ENCODE data around the gene TACC2.

The TACC2 gene

DNA sequence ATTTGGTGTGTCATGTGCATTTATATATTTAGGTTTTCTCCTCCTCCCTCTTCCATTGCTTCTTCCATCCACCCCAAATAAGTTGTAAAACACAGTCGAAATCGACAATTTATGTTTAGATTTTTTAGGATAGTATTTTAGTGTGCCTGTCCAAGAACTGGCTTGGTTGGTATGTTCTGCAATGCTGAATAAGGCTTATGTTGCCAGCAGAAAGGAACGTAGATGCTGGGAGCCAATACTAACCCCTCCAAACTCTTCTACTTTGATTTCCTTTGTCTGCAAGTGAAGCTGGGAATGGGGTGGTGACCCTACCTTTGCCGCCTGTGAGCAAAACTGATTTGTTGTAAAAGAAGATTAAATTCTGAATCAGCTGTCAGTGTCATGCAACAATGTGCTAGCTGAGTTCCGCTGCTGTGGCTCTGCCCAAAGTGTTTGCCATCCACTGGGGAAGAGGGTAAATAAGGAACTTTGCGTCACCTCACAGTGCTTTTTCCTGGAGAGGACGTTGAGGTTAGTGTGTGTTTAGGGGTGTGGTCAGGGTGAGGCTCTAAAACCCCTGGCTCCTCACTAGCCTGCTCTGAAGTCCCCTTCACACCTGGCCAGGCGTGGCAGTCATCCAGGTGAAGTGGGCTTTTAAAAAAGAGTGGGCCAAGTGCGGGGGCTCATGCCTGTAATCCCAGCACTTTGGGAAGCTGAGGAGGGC, 44.4 kb downstream of the TACC2 start:
- DNase-seq, result no peak

DNA sequence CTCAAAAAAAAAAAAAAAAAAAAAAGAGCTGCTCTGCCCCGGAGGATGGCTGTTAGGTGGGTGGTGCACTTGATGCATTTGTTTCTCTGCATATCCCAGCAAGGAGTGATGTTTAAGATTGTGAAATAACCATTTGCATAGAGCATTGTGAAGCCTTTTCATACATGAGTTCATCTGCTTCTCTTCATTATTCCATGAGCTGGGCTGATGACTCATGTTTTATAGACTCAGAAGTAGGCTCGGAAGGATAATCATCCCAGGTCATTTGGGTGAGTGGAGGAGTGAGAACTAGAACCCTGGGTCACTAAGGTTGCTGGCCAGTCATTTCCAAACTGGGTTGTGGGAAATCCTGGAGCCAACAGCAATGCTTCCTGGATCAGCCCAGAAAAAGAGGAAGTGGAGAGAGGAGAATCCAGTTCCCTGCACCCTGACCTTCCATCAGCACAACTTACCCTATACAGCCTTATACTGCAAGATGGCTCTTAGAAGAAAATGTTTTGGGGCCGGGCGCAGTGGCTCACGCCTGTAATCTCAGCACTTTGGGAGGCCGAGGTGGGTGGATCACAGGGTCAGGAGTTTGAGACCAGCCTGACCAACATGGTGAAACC, 45.3 kb downstream of the TACC2 start:
- no peak for DNase-seq

GRCh38 chr10:122040786-122041185, 51.8 kb downstream of the TACC2 start:
- DNase-seq, result no peak

DNA sequence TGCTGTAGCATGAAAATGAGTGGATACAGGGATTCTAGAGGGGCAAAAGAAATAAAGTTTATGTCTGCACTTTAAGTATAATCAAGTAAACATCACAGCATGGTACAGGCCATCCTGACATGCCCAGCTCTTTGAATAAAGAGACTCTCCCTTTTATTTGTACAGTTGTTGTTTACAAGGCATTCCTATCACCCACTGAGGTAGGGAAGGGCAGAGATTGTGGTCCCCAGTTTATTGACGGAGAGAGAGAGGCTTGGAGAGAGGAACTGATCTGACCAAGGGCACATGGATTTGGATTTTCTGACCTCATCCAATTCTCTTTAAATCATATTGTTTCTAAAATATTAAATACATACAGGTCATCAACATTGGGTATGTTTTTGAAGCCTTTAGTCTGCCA, 53.9 kb downstream of the TACC2 start:
- DNase-seq, result no peak

DNA sequence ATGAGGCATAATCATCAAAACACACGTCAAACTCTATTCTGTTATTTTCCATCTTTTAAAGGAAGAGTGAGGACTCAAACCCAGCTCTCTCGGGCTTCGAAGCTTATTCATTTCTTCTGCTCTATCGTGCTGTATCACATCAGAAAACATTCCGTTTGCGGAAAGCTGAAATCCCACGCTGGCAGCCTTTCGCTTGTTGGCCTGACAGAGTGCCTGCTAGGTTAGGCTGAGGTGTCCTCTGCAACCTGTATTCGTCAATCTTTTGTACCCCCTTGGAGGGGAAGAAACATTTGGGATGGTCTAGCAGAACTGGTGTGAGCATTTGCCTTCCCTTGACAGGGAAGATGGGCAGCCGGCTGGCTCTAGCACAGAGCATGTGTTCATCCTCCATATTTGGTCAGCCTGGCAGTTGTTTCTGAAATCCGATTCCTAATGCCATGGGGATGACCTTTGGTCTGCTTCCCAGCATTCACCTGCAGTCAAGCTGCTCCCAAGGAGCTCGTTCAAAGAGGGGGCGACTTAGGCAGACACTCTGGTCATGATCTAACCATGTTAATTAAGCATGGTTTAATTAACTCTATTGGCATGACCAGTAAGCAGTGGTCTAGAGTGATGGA, 55.2 kb downstream of the TACC2 start:
- DNase-seq, result no peak

DNA sequence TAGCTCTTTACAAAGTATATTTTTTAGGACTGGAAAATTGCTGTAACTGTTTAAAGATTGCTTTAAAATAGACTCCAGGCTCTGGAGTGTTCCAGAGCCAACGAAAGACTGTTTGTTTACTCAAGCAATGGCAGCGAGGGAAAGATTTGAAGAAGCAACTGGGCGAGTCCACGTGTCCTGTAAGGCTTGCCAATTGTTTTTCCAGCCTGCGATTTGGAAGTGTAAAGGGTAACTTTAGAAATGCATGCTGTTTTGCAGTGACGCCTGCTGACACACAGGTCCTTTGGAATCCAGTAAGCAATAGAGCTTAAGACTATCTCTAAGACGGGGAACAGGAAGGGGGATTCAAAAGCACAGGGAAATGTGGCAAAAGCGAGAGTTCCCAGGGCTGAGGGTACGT, 55.8 kb downstream of the TACC2 start:
- no peak for DNase-seq

- no peak for DNase-seq
Measured at GRCh38 chr10:122045212-122045611, 56.2 kb downstream of the TACC2 start.

GRCh38 chr10:122047560-122047959, 58.6 kb downstream of the TACC2 start:
- no peak for DNase-seq

- no peak for DNase-seq
Measured at GRCh38 chr10:122049076-122049475, 60.1 kb downstream of the TACC2 start.

DNA sequence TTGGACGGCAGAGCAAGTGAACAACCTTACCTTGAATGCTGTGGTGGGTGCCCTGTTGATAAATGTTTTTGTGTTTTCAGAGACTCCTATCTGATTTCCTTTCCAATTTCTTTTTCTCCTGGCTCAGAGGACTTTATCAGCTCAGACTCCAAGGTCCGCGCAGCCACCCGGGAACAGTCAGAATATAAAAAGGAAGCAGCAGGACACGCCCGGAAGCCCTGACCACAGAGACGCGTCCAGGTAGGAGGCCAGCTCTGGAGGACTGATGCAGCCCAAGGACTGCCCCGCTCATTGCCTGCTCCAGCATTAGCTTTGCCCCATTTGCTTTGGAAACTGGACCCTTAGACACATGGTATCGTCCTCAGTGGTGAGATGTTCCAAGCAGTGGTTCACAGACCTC, 61.3 kb downstream of the TACC2 start:
- no peak for DNase-seq

- no peak for DNase-seq
Measured at GRCh38 chr10:122050811-122051210, 61.8 kb downstream of the TACC2 start.

- DNase-seq, result no peak
Measured at GRCh38 chr10:122051609-122052385, 62.8 kb downstream of the TACC2 start.

- no peak for DNase-seq
Measured at GRCh38 chr10:122052701-122053100, 63.7 kb downstream of the TACC2 start.

DNA sequence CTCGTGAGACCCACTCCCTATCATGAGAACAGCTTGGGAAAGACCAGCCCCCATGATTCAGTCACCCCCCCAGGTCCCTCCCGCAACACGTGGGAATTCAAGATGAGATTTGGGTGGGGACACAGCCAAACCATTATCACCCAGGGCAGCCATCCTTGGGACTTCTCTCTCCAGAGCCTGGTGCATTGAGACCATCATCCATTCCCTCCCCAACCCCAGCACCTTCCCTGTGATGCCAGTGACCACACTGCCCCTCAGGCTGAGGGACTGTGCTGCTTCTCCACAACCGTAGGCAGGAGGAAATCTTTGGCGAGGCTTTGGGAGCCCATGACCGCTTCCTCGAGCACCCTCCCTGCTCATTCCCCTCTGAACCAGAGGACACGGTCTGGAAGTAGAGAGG, 64.4 kb downstream of the TACC2 start:
- no peak for DNase-seq

DNA sequence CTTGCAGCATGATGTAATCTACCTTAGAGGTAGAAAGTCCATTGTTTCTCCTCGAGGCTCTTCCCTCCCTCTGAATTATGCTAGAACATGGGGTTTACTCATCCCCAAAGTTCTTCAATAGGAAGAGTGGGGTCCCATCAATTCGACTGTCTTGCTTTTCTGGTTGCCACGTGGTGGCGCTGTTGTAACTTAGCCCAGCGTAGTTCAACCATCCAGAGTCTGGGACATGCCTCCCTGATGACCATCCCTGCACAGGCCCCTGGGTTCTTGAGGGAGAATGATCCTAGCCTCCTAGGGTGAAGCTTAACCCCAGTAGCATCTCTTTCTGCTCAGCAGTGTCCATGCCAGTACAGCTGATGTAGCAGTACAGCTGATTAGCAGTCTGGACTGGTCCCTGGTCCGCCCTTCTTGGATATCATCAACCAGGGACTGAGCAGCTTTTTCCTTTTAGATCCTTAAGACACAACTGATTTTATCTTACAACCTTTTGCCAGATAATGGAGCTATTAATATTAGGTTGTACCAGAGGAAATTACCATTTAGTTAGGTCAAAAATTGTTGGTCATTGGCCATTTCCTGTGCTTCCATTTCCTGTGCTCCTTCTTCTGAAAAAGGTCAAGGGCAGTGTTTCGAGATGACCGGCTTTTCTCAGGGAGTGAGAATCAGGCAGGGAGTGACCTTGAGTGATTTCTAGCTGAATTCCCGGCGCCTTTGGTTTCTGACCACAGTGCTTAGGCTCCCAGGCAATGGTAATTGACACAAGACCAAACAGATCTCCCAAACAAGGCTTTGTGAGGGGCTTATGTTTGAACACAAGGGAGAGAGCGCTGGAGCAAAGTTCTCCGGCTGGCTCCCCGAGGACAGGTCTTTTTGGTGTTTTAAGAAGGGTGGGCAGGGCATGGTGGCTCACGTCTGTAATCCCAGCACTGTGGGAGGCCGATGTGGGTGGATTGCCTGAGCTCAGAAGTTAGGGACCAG, 65.4 kb downstream of the TACC2 start:
- DNase-seq, result no peak

- no peak for DNase-seq
Measured at GRCh38 chr10:122055252-122055651, 66.3 kb downstream of the TACC2 start.

DNA sequence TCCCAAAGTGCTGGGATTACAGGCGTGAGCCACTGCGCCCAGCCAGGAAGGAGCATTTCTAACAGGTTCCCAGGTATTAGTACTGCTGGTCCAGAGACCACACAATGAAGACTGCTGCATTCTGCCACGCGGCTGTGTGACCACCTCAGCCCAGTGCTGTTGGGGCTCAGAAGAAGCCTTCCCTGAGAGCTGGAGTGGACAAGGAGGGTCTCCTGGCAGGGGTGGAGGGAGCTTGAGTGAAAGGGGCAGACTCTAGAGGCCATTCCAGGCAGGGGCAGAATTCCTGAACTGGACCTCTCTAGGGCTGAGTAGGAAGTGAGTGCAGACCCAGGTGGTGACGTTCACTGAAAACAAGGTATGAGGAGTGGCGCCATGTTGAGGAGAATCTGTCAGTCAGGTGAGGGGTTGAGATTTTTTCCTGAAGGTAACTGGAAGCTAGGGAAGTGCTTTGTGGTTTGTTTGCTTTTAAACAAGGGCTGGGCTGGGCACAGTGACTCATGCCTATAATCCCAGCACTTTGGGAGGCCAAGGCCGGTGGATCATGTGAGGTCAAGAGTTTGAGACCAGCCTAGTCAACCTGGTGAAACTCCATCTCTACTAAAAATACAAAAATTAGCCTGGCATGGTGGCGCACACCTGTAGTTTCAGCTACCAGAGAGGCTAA, 67.6 kb downstream of the TACC2 start:
- no peak for DNase-seq

DNA sequence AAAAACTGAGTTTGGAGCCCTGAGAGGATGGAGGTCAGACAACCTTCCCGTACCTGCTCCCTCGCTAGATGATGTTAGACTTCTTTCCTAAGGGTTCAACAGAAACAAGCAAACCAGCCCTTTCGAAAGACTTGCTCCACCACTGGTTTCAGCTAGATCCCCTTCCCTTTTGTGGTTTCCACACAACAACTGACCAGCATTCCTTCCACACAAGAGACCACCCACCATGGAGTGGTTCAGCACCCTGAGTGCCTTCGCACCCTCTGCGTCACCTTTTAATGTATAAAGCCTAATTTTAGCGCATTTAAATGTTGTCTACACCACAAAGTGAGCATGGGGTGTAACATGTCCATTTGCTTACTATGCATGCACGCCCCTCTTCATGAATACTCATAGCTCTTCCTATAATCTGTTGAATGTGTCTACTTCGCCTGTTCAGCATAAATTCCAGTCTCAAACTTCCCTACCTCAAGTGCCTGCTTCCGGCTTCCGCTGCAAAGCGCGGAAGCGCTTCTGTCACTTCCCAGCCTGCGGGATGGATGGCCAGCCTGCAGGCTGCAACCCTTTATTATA, 69.0 kb downstream of the TACC2 start:
- DNase-seq, result no peak

DNA sequence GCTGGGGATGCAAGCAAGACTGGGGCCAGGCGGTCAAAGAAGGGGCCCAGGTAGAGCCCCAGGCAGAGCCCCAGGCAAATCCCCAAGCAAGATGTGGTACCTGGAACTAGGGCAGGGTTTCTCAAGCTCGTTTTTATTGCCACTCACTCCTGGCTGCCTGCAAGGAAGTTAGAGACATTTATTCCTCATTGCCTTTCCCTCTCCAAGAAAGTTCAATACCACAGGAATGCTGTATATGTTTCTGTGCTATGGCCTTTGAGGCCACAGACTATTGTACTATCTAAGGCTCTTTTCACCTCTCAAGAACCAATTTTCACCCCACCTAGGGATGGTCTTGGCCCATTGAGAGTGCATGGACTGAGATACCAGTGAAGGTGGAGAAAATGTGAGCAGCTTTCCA, 71.3 kb downstream of the TACC2 start:
- DNase-seq, result no peak

- no peak for DNase-seq
Measured at GRCh38 chr10:122062831-122063674, 74.1 kb downstream of the TACC2 start.

All from stimulated activated naive CD4-positive, alpha-beta T cell (primary cell).